ENCODE measurements around the gene SIX3.

Gene SIX3

GRCh38 chr2:44962176-44962695 is 20.7 kb downstream of the SIX3 start:
- no peak for TF ChIP-seq CTCF (IDR thresholded peaks at IDR 0.05; ENCODE audit: low read depth, low read length, missing control alignments)
- in situ Hi-C loops (cut with HindIII; ENCODE audit: low sequenced_read_pairs): loop anchor here (5.0 kb wide), 1 partner anchor 485 kb away; no protein-coding TSS in a partner anchor
- DNase-seq (ENCODE audit: low read depth): no peak
- no peak overlapping the region for H3K4me3 ChIP-seq (ENCODE audit: low read depth, low read length)

- in situ Hi-C loops (cut with HindIII; ENCODE audit: low sequenced_read_pairs): loop anchor here (5.0 kb wide), 2 partner anchors 48 to 487 kb away; no protein-coding TSS in a partner anchor
- H3K4me3 ChIP-seq (ENCODE audit: low read depth, low read length): no peak overlapping the region
- no peak for DNase-seq (ENCODE audit: low read depth)
- TF ChIP-seq CTCF (IDR thresholded peaks at IDR 0.05; ENCODE audit: low read depth, low read length, missing control alignments): no peak
Measured at GRCh38 chr2:44964752-44965236, 23.3 kb downstream of the SIX3 start.

- H3K4me3 ChIP-seq (ENCODE audit: low read depth, low read length): no peak overlapping the region
- in situ Hi-C loops (cut with HindIII; ENCODE audit: low sequenced_read_pairs): loop anchor here (5.0 kb wide), 1 partner anchor 47 kb away; no protein-coding TSS in a partner anchor
- no peak for TF ChIP-seq CTCF (IDR thresholded peaks at IDR 0.05; ENCODE audit: low read depth, low read length, missing control alignments)
- no peak for DNase-seq (ENCODE audit: low read depth)
Measured at GRCh38 chr2:44965684-44966083, 24.2 kb downstream of the SIX3 start.

- in situ Hi-C loops (cut with HindIII; ENCODE audit: low sequenced_read_pairs): loop anchor here (5.0 kb wide), 1 partner anchor 45 kb away; no protein-coding TSS in a partner anchor
- DNase-seq (ENCODE audit: low read depth): no peak
- no peak overlapping the region for H3K4me3 ChIP-seq (ENCODE audit: low read depth, low read length)
- no peak for TF ChIP-seq CTCF (IDR thresholded peaks at IDR 0.05; ENCODE audit: low read depth, low read length, missing control alignments)
Measured at GRCh38 chr2:44967056-44967455, 25.6 kb downstream of the SIX3 start.

GRCh38 chr2:44967727-44968432 is 26.4 kb downstream of the SIX3 start:
- no peak for TF ChIP-seq CTCF (IDR thresholded peaks at IDR 0.05; ENCODE audit: low read depth, low read length, missing control alignments)
- DNase-seq (ENCODE audit: low read depth): no peak
- in situ Hi-C loops (cut with HindIII; ENCODE audit: low sequenced_read_pairs): loop anchor here (5.0 kb wide), 1 partner anchor 44 kb away; no protein-coding TSS in a partner anchor
- no peak overlapping the region for H3K4me3 ChIP-seq (ENCODE audit: low read depth, low read length)

- no peak for TF ChIP-seq CTCF (IDR thresholded peaks at IDR 0.05; ENCODE audit: low read depth, low read length, missing control alignments)
Measured at GRCh38 chr2:44969936-44970335, 28.4 kb downstream of the SIX3 start.

More at GRCh38 chr2:44969936-44970335, 28.4 kb downstream of the SIX3 start:
- DNase-seq (ENCODE audit: low read depth): no peak
- H3K4me3 ChIP-seq (ENCODE audit: low read depth, low read length): no peak overlapping the region
- in situ Hi-C loops (cut with HindIII; ENCODE audit: low sequenced_read_pairs): loop anchor here (5.0 kb wide), 1 partner anchor 42 kb away; no protein-coding TSS in a partner anchor
